ENCODE measurements around the gene EEIG1.

EEIG1 gene

DNA sequence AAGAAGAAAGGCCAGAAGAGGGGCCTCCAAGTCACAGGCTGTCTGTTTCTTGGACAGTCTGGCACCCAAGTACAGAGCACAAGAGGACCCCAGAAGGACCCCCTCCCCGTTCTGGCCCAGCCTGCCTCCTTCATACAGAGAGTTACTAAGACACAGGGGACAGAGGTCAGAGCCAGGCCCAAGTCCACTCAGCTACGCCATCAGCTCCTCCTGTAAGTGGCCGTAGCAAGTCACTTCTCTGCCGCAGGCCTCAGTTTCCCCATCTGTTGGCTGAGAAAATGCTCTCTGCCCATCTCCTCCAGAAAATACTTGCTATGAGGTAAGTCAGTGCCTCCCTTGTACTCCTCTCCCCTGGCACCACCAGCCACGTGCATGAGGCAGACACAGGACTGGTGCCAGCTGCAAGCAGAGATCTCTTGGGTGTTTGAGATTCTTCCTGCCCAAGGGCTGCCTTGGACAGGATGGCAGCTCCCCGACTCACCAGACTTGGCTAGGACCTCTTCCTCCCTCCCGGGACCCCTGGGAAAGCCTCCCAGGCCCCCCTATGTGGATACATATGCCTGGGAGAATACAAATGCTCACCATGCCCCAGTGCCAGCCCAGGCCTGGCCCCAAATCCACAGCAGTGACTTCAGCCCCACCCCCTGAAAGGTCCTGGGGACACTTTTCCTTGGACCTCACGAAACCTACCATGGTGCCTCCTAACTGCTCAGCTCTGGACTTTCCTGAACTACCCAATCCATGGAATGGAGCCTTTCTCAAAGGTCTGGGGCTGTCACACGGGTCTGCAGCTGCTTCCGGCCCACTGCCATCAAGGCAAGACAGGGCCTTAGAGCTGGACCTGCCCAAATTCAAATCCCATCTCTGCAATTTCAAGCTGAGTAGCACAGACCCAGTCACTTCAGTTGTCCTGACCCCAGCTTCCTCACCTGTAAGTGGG is 5.1 kb downstream of the EEIG1 start:
- DNase-seq (ENCODE audit: low read depth in 2 of 2, low spot score in 1 of 2) = no peak

GRCh38 chr9:127974769-127975261 is 6.0 kb downstream of the EEIG1 start:
- DNase-seq (ENCODE audit: low read depth in 2 of 2, low spot score in 1 of 2) = no peak

- no peak for DNase-seq (ENCODE audit: low read depth in 2 of 2, low spot score in 1 of 2)
These were observed 6.6 kb downstream of the EEIG1 start for GRCh38 chr9:127974001-127974768.

GRCh38 chr9:127973169-127974000 is 7.4 kb downstream of the EEIG1 start:
- no peak for DNase-seq (ENCODE audit: low read depth in 2 of 2, low spot score in 1 of 2)

DNA sequence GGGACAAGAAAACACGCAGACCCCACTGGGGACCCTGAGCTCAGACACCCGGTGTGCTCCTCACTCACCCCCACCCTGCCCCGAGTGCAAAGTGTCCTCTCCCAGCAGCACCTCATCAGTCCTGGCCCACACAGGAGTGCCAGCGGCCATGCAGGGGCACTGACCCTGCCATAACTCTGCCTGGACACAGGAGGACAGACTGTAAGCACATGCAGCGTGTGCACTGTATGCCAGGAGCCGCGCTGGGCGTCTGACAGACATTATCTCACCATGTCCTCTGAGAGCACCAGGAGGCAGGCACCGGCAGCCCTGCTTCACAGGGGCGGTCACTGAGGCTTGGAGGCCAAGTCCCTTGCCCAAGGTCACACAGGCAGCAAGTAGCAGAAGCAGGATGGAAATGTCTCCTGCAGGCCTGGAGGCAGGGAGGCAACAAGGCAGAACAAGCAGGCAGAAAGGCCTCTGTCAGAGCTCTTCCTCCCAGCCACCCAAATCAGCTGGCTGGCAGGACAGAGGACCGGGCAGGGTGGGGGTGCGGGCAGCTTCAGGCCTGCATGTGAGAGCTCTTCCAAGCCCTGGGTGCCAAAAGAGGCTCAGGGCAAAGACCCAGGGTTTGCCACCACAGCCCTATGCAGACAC is 8.4 kb downstream of the EEIG1 start:
- DNase-seq (ENCODE audit: low read depth in 2 of 2, low spot score in 1 of 2) = no peak

- DNase-seq (ENCODE audit: low read depth in 2 of 2, low spot score in 1 of 2) = no peak
These were observed 9.2 kb downstream of the EEIG1 start for GRCh38 chr9:127971357-127972235.

- DNase-seq (ENCODE audit: low read depth in 2 of 2, low spot score in 1 of 2) = no peak
These were observed 10.1 kb downstream of the EEIG1 start for GRCh38 chr9:127970401-127971313.

DNA sequence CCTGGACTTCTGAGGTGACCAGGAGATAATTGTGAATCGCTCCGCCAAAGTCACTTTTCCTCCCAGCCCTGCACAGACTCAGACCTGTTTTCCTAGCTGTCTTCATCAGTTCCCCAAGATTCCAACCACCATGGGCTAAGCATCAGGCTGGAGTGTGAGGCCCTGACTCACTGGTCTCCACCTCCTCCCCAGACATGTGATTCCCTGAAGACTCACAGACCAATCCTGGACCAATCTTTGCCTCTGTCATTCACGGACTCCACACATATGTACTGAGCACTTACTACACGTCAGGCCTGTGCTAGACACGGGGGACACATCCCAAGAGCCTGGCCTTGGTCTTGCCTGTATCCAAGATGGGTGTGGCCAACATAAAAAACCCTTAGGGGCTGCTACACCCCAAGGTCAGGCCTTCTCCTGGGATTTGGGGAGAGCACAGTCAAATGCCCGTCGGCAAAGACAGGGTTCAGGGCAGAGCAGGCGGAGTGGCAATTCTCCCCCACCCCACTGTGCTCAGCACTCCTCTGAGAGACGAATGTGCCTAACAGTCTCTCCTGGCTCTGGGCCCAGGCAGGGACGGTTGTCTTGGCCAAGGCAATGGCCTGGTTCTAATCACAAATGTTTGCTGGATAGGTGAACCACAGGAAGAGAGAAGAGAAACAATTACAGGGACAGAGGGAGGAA is 11.9 kb downstream of the EEIG1 start:
- no peak for DNase-seq (ENCODE audit: low read depth in 2 of 2, low spot score in 1 of 2)

DNA sequence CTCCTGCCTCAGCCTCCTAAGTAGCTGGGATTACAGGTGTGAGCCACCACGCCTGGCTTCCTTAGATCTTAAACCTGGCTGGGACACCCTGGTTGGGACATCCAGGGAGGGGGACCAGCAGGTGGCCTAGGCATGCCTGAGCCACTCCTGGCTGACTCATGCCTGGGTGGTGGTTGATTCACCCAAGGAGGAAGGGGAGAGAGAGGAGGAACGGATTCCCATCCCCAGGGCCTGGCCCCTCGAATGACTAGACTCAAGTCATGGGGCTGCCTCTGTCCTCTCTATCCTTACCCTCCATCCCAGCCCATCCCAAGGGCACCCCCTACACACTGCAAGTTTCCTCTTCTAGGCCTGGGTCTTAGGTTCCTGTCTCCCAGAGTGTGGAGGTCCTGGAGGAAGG is 12.7 kb downstream of the EEIG1 start:
- no peak for DNase-seq (ENCODE audit: low read depth in 2 of 2, low spot score in 1 of 2)

DNA sequence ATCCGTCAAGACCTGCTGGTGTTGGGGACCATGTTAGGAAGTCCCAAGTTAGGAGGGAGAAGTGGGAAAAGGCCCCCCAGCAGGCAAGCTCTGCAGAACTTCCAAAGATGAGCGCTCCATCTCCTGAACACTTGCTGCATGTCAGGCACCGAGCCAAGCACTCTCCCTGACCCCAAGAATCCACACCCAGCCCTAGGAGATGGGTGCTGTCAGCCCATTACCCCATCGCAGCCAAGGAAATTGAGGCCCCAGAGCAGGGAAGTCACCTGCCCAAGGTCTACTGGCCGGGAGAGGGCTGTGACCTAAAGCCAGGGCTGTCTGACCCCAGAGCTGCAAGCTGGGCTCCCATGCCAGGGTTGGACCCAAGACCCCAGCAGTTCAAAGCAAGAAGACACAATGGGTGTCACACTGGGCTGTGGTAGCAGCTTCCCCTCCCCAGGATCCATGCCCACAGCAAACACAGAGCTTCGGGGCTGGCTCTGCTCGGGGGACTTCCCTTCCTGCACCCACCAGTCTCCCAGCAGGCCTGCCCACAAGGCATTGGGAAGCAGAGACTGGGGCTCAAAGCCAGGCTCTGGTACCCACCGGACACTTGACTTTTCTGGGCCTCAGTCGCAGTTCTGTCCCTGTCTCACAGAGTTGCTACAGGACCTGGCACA is 13.5 kb downstream of the EEIG1 start:
- DNase-seq (ENCODE audit: low read depth in 2 of 2, low spot score in 1 of 2) = no peak

DNA sequence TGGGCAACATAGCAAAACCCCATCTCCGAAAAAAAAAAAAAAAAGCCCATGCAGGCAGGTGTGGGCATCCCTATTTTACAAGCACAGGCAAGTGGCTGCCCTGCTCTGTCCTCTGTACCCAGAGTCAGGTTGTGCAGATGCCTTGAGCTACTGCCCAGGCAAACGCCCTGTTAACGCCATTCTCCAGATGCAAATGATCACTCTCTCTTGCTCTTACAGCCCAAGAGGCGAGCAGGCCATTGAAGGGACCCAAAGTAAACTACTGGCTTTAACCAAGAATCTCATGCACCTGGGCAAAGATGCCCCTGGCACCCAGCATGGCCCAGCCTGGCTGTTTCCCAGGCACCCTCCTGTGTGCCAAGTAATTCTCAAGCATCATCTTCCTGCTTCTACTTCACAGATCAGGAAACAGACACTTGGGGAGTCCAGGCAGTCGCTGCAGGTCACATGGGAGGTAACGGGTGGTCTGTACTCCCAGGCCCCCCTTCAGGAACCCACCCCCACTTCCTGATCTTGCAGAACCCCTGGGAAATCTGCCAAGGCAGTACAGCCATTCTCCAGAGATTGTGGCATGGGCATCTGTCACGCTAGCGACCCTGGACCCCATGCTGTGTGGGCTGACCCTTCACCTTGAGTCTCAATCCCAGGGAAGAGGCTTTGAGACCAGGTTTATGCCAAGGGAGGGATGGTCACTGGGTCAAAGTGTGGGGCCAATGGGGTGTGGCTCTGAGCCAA is 14.2 kb downstream of the EEIG1 start:
- no peak for DNase-seq (ENCODE audit: low read depth in 2 of 2, low spot score in 1 of 2)

DNA sequence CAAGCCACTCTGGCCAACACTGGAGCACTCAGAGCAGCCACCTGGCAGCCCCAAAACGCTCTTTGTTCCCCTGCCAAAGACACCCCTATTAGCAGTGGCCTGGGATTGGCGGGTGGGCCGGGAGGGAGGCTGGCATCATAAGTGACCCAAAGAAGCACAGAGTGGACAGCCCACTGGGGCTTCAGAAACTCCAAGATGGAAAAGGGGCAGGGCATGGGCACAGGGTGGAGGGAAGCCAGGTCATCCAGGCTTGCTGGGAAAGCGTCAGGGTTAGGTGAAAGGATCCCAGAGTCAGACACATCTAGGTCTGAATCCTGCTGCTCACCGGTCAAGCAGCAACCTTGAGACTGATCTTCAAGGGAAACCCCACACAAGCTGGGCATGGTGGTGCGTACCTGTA is 14.8 kb downstream of the EEIG1 start:
- no peak for DNase-seq (ENCODE audit: low read depth in 2 of 2, low spot score in 1 of 2)

GRCh38 chr9:127963359-127964064 is 17.3 kb downstream of the EEIG1 start:
- DNase-seq (ENCODE audit: low read depth in 2 of 2, low spot score in 1 of 2) = no peak

GRCh38 chr9:127963041-127963358 is 17.8 kb downstream of the EEIG1 start:
- no peak for DNase-seq (ENCODE audit: low read depth in 2 of 2, low spot score in 1 of 2)

- DNase-seq (ENCODE audit: low read depth in 2 of 2, low spot score in 1 of 2) = no peak
These were observed 18.5 kb downstream of the EEIG1 start for GRCh38 chr9:127962278-127962677.

DNA sequence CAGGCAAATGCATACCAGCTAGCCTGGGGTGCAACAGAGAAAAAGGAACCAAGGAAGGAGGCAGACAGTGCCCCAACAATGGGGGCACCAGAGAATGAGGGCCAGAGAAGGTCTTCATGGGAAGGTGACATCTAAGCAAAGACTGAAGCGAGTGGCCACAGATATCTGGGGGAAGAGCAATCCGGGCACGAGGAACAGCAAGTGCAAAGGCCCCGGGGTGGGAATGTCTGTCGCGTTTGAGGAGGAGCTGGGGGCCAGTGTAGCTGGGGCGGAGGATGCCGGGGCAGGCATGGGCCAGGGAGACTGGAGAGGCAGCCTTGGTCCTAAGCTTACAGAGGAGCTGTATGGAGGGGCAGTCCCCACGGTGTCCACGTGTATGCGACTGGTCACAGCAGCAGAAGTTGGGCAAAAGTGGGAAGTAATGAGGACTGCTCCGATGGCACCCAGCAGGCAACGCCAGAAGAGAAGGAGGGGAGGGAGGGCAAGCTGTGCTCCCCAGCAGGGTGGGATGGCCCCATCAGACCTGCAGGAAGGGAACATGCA is 19.1 kb downstream of the EEIG1 start:
- DNase-seq (ENCODE audit: low read depth in 2 of 2, low spot score in 1 of 2) = no peak
